HCT116 (cell line): ENCODE measurements around the gene COL21A1. TPM values are rescaled to one million over a fixed set of nuclear protein-coding genes. Genes with fewer than 3 reads are reported as not detected.
A peak's percentile ranks its signal among the peaks of the same experiment; 100 is the strongest.

Experiments used
- ATAC-seq: fragments of 200-7000 bp; cut with Tn5 transposase; 2 replicates; pipeline ENCODE4 v1.9.1; 2020; ENCODE audit warnings: mild to moderate bottlenecking, moderate library complexity
- BruUV-seq: library from RNA; stranded (reverse); fragments of 400-500 nt; replicated peaks from 2 replicates; lab custom pipeline; 2021; lab: Mats Ljungman, UMichigan
- CTCF ChIA-PET: fragments of 300-600 bp; sonication (Branson Sonifier 250); formaldehyde crosslinking; loops from one replicate; lab custom pipeline; 2021; ENCODE audit warnings: antibody characterized with exemption; lab: Charles Lee
- POLR2A ChIA-PET: fragments of 300-600, 350-600 bp; sonication (Branson Sonifier 250); formaldehyde crosslinking; loops from one replicate; lab custom pipeline; 2021; ENCODE audit warnings: antibody characterized with exemption; lab: Charles Lee
- RAD21 ChIA-PET, 2 experiments: fragments of 300-600 bp; sonication (Branson Sonifier 250); formaldehyde crosslinking; loops; one replicate each; lab custom pipeline; 2023; ENCODE audit warnings: low total read pairs in 2 of 2; ENCODE audit not compliant: uncharacterized antibody in 2 of 2, unreplicated experiment in 2 of 2, low non-redundant PET in 1 of 2; lab: Charles Lee
- DNase-seq: peaks from one replicate; pipeline ENCODE4 v3.0.0-alpha.2; 2010; ENCODE audit warnings: low read depth, low spot score
- H2AFZ ChIP-seq: fragments of 200-600 bp; shearing (Covaris generic), sonication (generic); 2 replicates; pipeline ENCODE4 v1.6.1; 2017; ENCODE audit warnings: low read depth, mixed run types, mixed read lengths, antibody characterized with exemption, low read length; ENCODE audit not compliant: poor library complexity, severe bottlenecking
- H3K27ac ChIP-seq: 2 replicates; pipeline ENCODE4 v1.5.1; 2012; ENCODE audit warnings: low read depth, low read length
- H3K27me3 ChIP-seq: fragments of 200-600 bp; sonication (generic); 2 replicates; pipeline ENCODE4 v1.6.1; 2016; ENCODE audit warnings: mixed run types, low read length, mixed read lengths; ENCODE audit not compliant: insufficient read depth
- H3K36me3 ChIP-seq, 2 experiments: fragments of 200-500 bp in 1 of 2; fragments of 200-600 bp in 1 of 2; sonication (Bioruptor generic) in 1 of 2; sonication (generic) in 1 of 2; 2 replicates each; pipeline versions ENCODE4 v1.5.1 to v1.6.1; 2014 to 2016; ENCODE audit warnings: low read length in 2 of 2, inconsistent platforms in 1 of 2, mixed read lengths in 1 of 2, mixed run types in 1 of 2; ENCODE audit not compliant: insufficient read depth in 2 of 2, control insufficient read depth in 1 of 2
- H3K4me1 ChIP-seq, 2 experiments: fragments of 200-600 bp in 1 of 2; sonication (generic) in 1 of 2; 2 replicates each; pipeline versions ENCODE4 v1.5.1 to v1.6.1; 2012 to 2017; ENCODE audit warnings: low read length in 2 of 2, inconsistent platforms in 1 of 2, mild to moderate bottlenecking in 1 of 2, mixed read lengths in 1 of 2, mixed run types in 1 of 2, moderate library complexity in 1 of 2; ENCODE audit not compliant: insufficient read depth in 2 of 2, control insufficient read depth in 1 of 2
- H3K4me2 ChIP-seq: fragments of 200-600 bp; sonication (generic); 2 replicates; pipeline ENCODE4 v1.6.1; 2017; ENCODE audit warnings: mixed run types, low read length, mixed read lengths
- H3K4me3 ChIP-seq, 2 experiments: fragments of 200-600 bp in 1 of 2; sonication (generic) in 1 of 2; replicated peaks in 1 of 2; 2 replicates each; pipeline ENCODE4 v1.5.1; 2011 to 2016; ENCODE audit warnings: low read length in 2 of 2, control low read depth in 1 of 2, low read depth in 1 of 2, mild to moderate bottlenecking in 1 of 2, mixed read lengths in 1 of 2, mixed run types in 1 of 2
- H3K79me2 ChIP-seq: fragments of 200-600 bp; sonication (generic); 2 replicates; pipeline ENCODE4 v1.6.1; 2017; ENCODE audit warnings: mild to moderate bottlenecking, mixed run types, low read length, moderate library complexity, mixed read lengths; ENCODE audit not compliant: insufficient read depth
- H3K9ac ChIP-seq: fragments of 200-600 bp; sonication (generic); 2 replicates; pipeline ENCODE4 v1.6.1; 2016; ENCODE audit warnings: low read length, mixed read lengths
- H3K9me2 ChIP-seq: fragments of 200-600 bp; sonication (generic), shearing (Covaris generic); 2 replicates; pipeline ENCODE4 v1.6.1; 2017; ENCODE audit warnings: mixed run types, mild to moderate bottlenecking, moderate library complexity; ENCODE audit not compliant: insufficient read depth
- H3K9me3 ChIP-seq, 2 experiments: fragments of 200-500 bp in 1 of 2; fragments of 200-600 bp in 1 of 2; sonication (Bioruptor generic) in 1 of 2; sonication (generic) in 1 of 2; 2 replicates each; pipeline ENCODE4 v1.6.1; 2014 to 2017; ENCODE audit warnings: low read length in 2 of 2, mixed read lengths in 2 of 2, inconsistent platforms in 1 of 2, low read depth in 1 of 2, mild to moderate bottlenecking in 1 of 2, mixed run types in 1 of 2, moderate library complexity in 1 of 2; ENCODE audit not compliant: control insufficient read depth in 1 of 2, insufficient read depth in 1 of 2
- H4K20me1 ChIP-seq: fragments of 200-600 bp; sonication (generic), shearing (Covaris generic); 2 replicates; pipeline ENCODE4 v1.6.1; 2017; ENCODE audit warnings: mixed run types, mild to moderate bottlenecking, moderate library complexity; ENCODE audit not compliant: insufficient read depth
- CTCF ChIP-seq, 3 experiments: fragments of 200-600 bp in 1 of 3; sonication (generic) in 1 of 3; IDR thresholded peaks in 2 of 3; conservative IDR thresholded peaks in 1 of 3; 2 replicates each; pipeline ENCODE4 v1.5.1; 2012 to 2017; ENCODE audit warnings: low read depth in 2 of 3, low read length in 2 of 3, antibody characterized with exemption in 1 of 3, borderline replicate concordance in 1 of 3, control low read depth in 1 of 3, mild to moderate bottlenecking in 1 of 3, mixed read lengths in 1 of 3, mixed run types in 1 of 3, moderate library complexity in 1 of 3; ENCODE audit not compliant: insufficient read depth in 1 of 3
- EZH2phosphoT487 ChIP-seq: fragments of 200-600 bp; IDR thresholded peaks from 2 replicates; pipeline ENCODE4 v1.6.1; 2018; ENCODE audit warnings: antibody characterized with exemption, borderline replicate concordance
- FOSL1 ChIP-seq: IDR thresholded peaks from 2 replicates; pipeline ENCODE4 v1.6.1; 2012; ENCODE audit warnings: low read depth
- MAX ChIP-seq: IDR thresholded peaks from 2 replicates; pipeline ENCODE4 v1.6.1; 2012
- RAD21 ChIP-seq: IDR thresholded peaks from 2 replicates; pipeline ENCODE4 v1.6.1; 2012; ENCODE audit warnings: low read depth, mild to moderate bottlenecking
- REST ChIP-seq: IDR thresholded peaks from 2 replicates; pipeline ENCODE4 v1.6.1; 2012; ENCODE audit warnings: low read depth
- TCF7L2 ChIP-seq: IDR thresholded peaks from 2 replicates; pipeline ENCODE4 v1.7.0; 2011; ENCODE audit warnings: borderline replicate concordance, inconsistent platforms; ENCODE audit not compliant: insufficient read depth, insufficient read length; ENCODE audit errors: extremely low read depth
- ZFX ChIP-seq: fragments of 450-650 bp; IDR thresholded peaks from 2 replicates; pipeline ENCODE4 v1.6.1; 2017
- intact Hi-C: fragments of 100-400 bp; cut with micrococcal nuclease; formaldehyde crosslinking; loops from 2 replicates; pipeline ENCODE4 v1.10.0; 2022
- total RNA-seq: library from RNA; stranded (reverse); gene quantifications from one replicate; pipeline ENCODE4 v1.2.1, GENCODE V29; 2021; ENCODE audit not compliant: unreplicated experiment

The COL21A1 gene
- total RNA-seq, 1 experiment from 2014 or later = not detected

- TF ChIP-seq EZH2phosphoT487 (no peak), ZFX (no peak), CTCF (IDR thresholded peaks at IDR 0.05 in 2 of 3, conservative IDR thresholded peaks at IDR 0.05 in 1 of 3; ENCODE audit: borderline replicate concordance in 1 of 3, insufficient read depth in 1 of 3, low read depth in 2 of 3, low read length in 2 of 3) (peak; percentile 50 to 80 (median 74); a peak in 5 of 6 replicates), RAD21 (peak; percentile 91), TCF7L2 (no peak), FOSL1 (no peak), MAX (no peak), REST (no peak)
- H2AFZ ChIP-seq = no peak overlapping the region
- H3K79me2 ChIP-seq = no peaks in the 10 kb centered on the region
- peaks cover 0 to 5% of the 10 kb centered on the region in 2 experiments; a peak in 2 of 4 replicates for H3K4me1 ChIP-seq
- BruUV-seq = no TSS peak
- ATAC-seq = peak; percentile 86
- peak; percentile 53 for DNase-seq
- H3K27me3 ChIP-seq = no peaks in the 10 kb centered on the region
- no peak overlapping the region for H3K4me3 ChIP-seq
- H3K36me3 ChIP-seq = no peaks in the 10 kb centered on the region
- no peak overlapping the region for H3K27ac ChIP-seq
- H3K9me3 ChIP-seq = no peaks in the 10 kb centered on the region
- POLR2A ChIA-PET = no interaction called here
- RAD21 ChIA-PET = interaction anchor here (1.2 to 1.5 kb wide), 3 partner anchors 314 to 1017 kb away, joined by 3 to 6 read pairs (median 4); no protein-coding TSS in a partner anchor
- intact Hi-C loops = loop anchor here (1.0 to 5.0 kb wide), 4 partner anchors 312 to 1015 kb away; no protein-coding TSS in a partner anchor
- CTCF ChIA-PET = interaction anchor here (0.7 to 3.7 kb wide), 16 partner anchors 12 to 1024 kb away, joined by 3 to 30 read pairs (median 6); partner anchors contain the start of gene PRIM2
- H4K20me1 ChIP-seq = no peaks in the 10 kb centered on the region
- H3K4me2 ChIP-seq = no peak overlapping the region
- no peaks in the 10 kb centered on the region for H3K9me2 ChIP-seq
- no peak overlapping the region for H3K9ac ChIP-seq
Measured at GRCh38 chr6:56292505-56293181, 45.3 kb upstream of the COL21A1 start.
